Liver (tissue), 3 donors: ENCODE data around the gene RPL21.
A peak's percentile ranks its signal among the peaks of the same experiment; 100 is the strongest.

Experiments
- CTCF ChIP-seq: fragments of 150-350 bp; IDR thresholded peaks from 2 replicates; pipeline ENCODE4 v1.5.1; 2017; ENCODE audit warnings: improper control_type of control experiment, low read depth, low read length; ENCODE audit not compliant: missing input control
- FOXA1 ChIP-seq: IDR thresholded peaks from 2 replicates; pipeline ENCODE4 v1.6.1; 2016; ENCODE audit warnings: antibody characterized with exemption
- GABPA ChIP-seq, 2 donors: IDR thresholded peaks in 1 of 2; conservative IDR thresholded peaks in 1 of 2; 2 replicates each; pipeline ENCODE4 v1.6.1; 2016; ENCODE audit warnings: antibody characterized with exemption in 2 of 2, mild to moderate bottlenecking in 1 of 2, moderate library complexity in 1 of 2
- JUND ChIP-seq, 2 donors: IDR thresholded peaks; 2 replicates each; pipeline ENCODE4 v1.6.1; 2016; ENCODE audit warnings: antibody characterized with exemption in 2 of 2
- MAX ChIP-seq: IDR thresholded peaks from 2 replicates; pipeline ENCODE4 v1.6.1; 2016; ENCODE audit warnings: antibody characterized with exemption
- RAD21 ChIP-seq, 2 donors: IDR thresholded peaks; 2 replicates each; pipeline ENCODE4 v1.6.1; 2016; ENCODE audit warnings: antibody characterized with exemption in 2 of 2, mild to moderate bottlenecking in 2 of 2
- REST ChIP-seq: IDR thresholded peaks from 2 replicates; pipeline ENCODE4 v1.6.1; 2016; ENCODE audit warnings: antibody characterized with exemption, mild to moderate bottlenecking
- RXRA ChIP-seq, 2 donors: IDR thresholded peaks; 2 replicates each; pipeline ENCODE4 v1.6.1; 2017 to 2018; ENCODE audit warnings: antibody characterized with exemption in 2 of 2, mild to moderate bottlenecking in 1 of 2
- SP1 ChIP-seq: IDR thresholded peaks from 2 replicates; pipeline ENCODE4 v1.6.1; 2018; ENCODE audit warnings: antibody characterized with exemption, mild to moderate bottlenecking
- TAF1 ChIP-seq: conservative IDR thresholded peaks from 2 replicates; pipeline ENCODE4 v1.6.1; 2016; ENCODE audit warnings: antibody characterized with exemption, mild to moderate bottlenecking
- YY1 ChIP-seq: IDR thresholded peaks from 2 replicates; pipeline ENCODE4 v1.6.1; 2016; ENCODE audit warnings: antibody characterized with exemption, mild to moderate bottlenecking
- ZBTB33 ChIP-seq: IDR thresholded peaks from 2 replicates; pipeline ENCODE4 v1.6.1; 2016; ENCODE audit warnings: antibody characterized with exemption
- donor health status: healthy.
- donor health status: healthy.

DNA sequence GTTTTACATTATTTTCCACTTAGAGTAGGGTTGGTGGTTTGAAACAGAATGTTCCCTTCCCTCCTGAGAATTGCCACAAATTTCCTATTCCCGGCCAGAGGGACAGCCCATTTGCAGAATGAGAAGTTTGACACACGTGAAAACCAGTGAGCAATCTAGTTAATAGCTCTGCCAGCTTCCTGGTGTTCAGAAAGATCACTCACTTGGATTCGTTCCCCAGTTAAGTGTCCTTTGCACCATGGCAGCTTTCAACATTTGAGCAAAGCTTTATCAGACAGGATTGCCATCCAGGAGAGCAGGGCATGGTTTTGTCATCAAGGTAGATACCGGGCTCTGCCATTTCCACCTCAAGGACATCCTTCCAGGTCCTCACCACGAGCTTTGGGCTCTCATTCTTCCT lies 47.5 kb downstream of the RPL21 start:
- TF ChIP-seq TAF1 = peak; percentile 53
- no peak for TF ChIP-seq CTCF
- peak; percentile 79 for TF ChIP-seq ZBTB33
- peak; percentile 73 for TF ChIP-seq MAX
- peak in 1 of 2 donors; percentile 70 for TF ChIP-seq JUND (IDR thresholded peaks at IDR 0.05)
- peak; percentile 85 for TF ChIP-seq SP1
- peak; percentile 57 for TF ChIP-seq REST
- TF ChIP-seq YY1 = peak; percentile 92
- peak in 1 of 2 donors; percentile 68 for TF ChIP-seq GABPA (IDR thresholded peaks at IDR 0.05 in 1 of 2, conservative IDR thresholded peaks at IDR 0.05 in 1 of 2)
- TF ChIP-seq FOXA1 = no peak
- peak; percentile 55 to 78 for TF ChIP-seq RXRA (IDR thresholded peaks at IDR 0.05)
- peak; percentile 43 to 46 for TF ChIP-seq RAD21 (IDR thresholded peaks at IDR 0.05)
